Measurements from ENCODE around the gene PKD1L1.

DNA sequence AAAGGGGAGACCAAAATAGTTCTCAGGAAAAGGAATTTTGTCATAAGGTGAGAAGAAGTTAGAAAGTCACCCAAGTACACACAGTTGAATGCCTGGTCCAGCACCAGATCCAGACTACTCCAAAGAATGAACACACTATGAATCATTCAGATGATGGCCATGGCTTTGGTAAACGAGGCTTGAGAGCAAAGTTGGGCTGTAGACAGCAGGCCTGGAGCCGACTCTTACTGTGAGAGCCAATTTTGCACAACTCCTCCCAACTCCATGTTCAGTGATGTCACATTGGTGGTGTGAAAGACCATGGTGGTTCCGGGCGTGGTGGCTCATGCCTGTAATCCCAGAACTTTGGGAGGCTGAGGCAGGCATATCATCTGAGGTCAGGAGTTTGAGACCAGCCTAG is 131.6 kb downstream of the PKD1L1 start:
- TF ChIP-seq, protein P1, sequence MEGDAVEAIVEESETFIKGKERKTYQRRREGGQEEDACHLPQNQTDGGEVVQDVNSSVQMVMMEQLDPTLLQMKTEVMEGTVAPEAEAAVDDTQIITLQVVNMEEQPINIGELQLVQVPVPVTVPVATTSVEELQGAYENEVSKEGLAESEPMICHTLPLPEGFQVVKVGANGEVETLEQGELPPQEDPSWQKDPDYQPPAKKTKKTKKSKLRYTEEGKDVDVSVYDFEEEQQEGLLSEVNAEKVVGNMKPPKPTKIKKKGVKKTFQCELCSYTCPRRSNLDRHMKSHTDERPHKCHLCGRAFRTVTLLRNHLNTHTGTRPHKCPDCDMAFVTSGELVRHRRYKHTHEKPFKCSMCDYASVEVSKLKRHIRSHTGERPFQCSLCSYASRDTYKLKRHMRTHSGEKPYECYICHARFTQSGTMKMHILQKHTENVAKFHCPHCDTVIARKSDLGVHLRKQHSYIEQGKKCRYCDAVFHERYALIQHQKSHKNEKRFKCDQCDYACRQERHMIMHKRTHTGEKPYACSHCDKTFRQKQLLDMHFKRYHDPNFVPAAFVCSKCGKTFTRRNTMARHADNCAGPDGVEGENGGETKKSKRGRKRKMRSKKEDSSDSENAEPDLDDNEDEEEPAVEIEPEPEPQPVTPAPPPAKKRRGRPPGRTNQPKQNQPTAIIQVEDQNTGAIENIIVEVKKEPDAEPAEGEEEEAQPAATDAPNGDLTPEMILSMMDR (IDR thresholded peaks at IDR 0.05): no peak
- no peak for TF ChIP-seq ZFX (IDR thresholded peaks at IDR 0.05; ENCODE audit: borderline replicate concordance)

All from 22Rv1 (cell line).